GOT3 (cell line): ENCODE measurements around the gene COPG1.
A peak's percentile ranks its signal among the peaks of the same experiment; 100 is the strongest.

ENCODE experiments used
- DNase-seq: peaks from one replicate; lab custom pipeline; 2025; ENCODE audit warnings: mixed read lengths; lab: John Stamatoyannopoulos, UW

Gene COPG1

DNA sequence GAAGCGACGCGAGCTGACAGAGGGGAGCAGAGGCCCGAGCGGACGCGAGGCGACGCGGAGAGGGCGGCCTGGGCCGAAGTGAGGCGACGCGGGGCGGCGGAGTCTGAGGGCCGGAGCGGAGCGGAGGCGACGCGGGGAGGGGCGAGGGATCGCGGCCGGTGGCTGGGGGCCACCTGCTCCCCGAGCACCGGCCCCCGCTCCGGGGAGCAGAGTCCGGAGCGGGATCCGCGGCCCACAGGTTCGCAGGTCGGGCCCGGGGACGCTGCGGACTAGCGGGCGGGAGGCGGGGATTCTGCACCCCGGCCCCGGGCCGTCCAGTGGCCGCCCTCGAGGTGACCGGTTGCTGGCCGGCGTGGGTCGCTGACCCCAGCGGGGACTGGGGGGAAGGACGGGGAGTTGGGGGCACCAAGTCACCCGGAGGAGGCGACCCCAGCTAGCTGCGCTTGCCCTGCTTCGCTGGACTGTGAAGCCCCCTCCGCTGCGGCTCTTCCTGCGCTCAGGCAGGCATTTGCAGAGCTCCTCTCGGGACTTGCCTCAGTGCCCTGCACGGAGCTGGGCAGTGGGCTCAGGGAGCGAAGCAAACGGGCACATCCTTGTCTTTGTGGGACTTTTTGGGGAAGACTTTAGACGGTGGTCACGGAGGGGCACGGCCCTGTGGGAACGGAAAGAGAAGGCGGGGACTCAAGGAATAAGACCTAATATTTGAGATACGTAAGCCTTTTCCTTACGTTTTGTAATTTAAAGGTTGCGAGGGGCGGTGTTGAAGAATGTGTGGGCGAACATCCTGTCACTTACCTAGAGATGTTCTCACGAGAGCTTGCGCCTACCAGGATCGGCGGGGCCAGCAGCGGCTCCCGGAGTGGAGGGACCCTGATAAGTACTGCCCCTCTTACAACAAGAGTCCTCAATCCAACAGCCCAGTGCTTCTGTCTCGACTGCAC, 29.8 kb downstream of the COPG1 start:
- no peak for DNase-seq

DNA sequence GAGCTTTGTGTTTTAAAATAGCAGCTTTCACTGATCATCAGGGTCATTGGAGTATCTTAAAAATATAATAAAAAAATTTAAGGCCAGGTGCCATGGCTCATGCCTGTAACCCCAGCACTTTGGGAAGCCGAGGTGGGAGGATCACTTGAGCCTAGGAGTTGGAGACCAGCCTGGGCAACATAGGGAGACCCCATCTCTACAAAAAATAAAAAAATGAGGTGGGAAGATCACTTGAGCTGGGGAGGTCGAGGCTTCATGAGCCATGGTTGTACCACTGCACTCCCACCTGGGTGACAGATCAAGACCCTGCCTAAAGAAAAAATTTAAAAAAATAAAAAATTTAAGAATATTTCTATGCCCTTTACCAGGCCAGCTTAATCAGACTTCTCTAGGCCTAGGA, 30.8 kb downstream of the COPG1 start:
- no peak for DNase-seq

DNA sequence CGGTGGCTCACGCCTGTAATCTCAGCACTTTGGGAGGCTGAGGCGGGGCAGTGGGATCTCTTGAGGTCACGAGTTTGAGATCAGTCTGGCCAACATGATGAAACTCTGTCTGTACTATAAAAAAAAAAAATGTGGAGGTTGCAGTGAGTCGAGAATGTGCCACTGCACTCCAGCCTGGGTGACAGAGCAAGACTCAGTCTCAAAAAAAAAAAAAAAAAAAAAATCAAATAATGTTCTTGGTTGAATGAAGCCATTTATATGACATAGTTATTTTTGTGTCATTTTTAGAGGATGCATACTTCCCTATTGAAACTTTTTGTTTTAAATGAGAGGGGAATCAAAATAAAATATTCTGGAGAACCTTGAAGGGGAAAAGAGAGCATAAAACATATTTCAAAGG, 32.3 kb downstream of the COPG1 start:
- no peak for DNase-seq

DNA sequence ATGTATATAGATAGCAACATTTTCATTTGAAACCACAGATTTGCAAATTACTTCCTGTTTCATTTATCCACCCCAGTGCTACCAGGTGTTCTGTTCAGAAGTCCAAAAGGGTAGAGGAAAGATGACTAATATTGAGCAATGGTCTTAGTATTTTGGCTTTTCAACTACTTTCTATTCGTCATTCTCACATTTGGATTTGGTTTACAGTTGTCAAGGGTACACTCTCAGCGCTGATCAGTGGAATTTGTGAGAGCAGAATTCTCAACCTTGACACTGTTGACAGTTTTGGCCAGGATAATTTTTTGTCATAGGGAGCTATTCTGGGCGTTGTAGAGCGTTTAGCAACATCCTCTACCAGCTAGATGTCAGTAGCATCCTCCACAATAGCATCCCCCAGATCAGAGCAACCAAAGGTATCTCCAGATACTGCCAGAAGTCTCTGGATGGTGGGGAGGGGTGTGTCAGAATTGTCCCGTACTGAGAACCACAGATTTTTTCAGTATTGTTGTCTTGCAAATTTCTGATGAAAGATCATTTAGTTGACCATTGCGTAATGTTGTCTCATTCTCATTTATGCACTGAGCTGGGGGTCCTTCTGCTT, 33.4 kb downstream of the COPG1 start:
- no peak for DNase-seq

DNA sequence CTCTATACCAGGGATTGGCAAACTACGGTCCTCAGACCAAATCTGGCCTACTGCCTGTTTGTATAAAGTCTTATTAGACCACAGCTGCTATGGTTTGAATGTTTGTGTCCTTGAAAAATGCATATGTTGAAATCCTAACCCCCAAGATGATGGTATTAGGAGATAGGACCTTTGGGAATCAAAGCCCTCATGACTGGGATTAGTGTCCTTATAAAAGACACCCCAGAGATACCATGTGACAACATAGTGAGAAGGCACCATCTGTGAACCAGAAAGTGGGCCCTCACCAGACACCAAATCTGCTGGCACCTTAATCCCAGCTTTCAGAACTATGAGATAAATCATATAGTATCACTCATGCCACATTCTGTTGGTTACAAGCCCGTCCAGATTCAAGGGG, 36.7 kb downstream of the COPG1 start:
- DNase-seq, result no peak

DNA sequence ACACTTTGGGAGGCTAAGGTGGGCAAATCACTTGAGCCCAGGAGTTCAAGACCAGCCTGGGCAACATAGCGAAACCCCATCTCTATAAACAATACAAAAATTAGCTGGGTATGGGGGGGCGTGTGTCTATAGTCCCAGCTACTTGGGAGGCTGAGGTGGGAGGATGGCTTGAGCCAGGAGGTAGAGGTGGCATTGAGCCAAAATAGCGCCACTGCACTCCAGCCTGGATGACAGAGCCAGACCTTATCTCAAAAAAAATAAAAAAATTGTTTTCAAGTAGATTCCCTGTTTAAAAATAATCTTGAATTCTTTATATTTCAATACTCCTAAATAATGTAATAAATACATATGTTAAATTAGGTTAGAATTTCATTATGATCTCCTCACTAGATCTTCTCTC, 39.0 kb downstream of the COPG1 start:
- no peak for DNase-seq

DNA sequence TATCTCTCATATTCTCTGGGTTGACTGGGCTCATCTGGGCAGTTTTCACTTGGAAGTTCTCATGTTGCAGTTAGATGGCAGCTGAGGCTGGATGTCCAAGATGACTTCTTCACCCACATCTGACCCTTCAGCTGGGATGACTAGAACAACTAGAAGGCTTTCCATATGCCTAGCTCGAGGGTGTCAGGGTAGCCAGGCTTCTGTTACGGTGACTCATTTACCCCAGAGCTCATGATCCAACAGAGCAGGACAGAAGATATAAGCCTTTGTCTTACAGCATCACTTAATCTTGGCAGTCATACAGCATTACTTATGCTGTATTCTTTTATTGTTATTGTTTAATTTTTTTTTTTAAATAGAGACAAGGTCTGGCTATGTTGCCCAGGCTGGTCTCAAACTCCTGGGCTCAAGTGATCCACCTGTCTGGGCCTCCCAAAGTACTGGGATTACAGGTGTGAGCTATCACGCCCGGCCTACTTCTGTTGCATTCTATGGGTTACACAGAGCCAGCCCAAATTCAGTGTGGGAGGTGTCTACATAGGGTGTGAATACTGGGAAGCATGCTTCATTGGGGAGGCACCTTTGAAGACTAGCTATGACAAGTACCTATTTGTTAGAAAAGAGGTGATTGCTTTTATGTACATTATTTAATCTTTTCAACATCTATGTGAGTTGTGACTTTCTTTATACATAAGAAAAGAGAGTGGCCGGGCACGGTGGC, 40.0 kb downstream of the COPG1 start:
- DNase-seq, result no peak

DNA sequence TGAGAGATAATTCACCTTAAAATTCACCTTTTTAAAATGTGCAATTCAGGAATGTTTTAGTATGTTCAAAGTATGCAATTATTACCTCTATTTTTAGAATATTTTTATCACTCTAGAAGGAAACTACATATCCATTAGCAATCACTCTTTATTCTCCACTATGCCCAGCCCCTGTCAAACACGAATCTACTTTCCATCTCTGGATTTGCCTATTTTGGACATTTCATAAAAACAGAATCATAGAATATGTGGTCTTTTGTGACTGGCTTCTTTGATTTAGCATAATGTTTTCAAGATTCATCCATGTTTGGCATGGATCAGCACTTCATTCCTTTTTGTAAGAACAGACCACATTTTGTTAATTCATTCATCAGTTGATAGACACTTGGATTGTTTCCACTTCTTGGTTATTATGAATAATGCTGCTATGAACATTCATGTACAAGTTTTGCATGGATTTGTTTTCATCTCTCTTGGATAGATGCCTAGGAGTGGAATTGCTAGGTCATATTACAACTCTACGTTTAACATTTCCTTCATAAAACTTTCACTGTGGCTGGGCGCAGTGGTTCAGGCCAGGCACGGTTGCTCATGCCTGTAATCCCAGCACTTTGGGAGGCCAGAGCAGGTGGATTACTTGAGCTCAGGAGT, 42.0 kb downstream of the COPG1 start:
- DNase-seq, result no peak

DNA sequence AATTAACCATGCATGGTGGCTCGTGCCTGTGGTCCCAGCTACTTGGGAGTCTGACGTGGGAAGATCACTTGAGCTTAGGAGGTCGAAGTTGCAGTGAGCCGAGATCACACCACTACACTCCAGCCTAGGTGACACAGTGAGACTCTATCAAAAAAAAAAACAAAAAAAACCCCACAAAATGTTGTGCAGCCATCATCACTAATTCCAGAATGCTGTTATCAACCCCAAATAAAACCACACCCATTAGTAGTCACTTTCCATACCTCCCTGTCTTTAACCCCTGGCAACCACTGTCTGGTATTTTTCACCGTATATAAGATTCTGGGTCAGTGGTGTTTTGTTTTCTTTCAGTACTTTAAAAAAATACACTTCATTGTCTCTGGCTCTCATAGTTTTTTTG, 45.9 kb downstream of the COPG1 start:
- DNase-seq, result no peak

DNA sequence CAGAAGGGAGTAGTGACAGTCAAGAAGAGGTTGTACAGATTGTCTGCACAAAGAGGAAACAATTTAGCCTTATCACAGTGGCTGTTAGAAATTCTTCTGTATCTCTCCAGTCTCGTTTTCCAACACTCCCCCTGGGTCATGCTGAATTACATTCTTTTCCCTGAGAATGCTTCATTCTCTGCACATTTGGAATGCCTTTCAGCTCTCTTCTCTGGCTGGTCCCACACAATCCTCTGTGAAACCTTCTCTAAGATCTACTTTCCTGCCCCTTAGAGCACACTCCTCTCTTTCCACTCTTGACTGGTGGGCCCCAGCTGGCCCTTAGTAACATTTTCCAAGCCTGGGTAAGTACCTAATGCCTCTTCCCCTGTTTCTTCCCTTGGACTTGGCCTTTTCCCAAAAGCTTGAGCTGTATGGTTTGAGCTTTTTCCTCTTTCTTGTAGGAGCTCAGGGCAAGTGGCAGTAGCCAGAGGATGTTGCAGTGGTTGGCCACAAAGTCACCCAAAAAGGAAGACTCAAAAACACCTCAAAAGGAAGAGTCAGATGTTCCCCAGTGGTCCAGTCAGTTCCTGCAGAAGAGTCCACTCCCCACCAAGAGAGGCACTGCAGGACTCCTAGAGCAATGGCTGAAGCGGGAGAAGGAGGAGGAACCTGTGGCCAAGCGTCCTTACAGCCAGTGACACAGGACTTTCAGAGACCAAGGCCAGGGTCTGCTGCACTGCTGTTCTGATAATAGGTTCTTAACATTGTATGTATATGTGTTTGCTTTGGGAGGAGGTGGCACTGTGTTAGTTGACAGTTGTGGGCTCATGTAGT, 54.9 kb downstream of the COPG1 start:
- DNase-seq, result no peak

DNA sequence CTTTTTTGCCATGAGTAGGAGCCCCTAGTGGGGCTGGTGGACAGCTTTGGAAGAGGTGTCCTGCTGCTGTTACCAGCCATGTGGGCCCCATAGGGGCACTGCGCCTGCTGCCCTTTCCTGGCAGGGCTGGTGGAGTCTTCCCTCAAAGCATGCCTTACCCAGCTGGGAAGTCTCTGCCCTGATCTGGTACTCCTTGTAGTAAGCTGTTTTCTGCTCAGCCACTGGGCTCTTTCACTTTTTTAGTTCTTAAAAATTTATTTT, 55.5 kb downstream of the COPG1 start:
- no peak for DNase-seq

DNA sequence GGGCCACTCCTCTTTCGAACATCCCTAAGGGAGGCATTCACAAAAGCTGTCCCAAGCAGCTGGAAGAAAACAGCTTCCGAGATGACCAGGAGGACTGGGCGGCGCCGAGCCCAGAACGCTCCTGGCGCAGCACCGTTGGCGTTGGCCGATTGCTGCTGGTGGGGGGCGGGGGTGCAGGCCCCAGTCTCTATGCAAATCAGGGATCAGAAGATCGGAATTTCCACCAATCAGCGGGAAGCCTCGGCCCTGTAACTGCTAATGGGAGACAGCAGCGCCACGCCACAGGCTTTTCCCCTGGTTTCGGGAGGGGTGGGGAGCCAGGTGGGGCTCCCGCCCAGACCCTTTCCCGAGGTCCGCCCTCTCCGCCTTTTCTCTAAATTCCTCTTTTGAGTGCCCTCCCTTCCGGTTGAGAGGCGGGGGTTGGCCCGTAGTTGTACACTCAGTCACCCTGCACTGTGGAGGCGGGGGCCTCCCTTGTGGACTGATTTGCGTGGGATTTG, 56.2 kb downstream of the COPG1 start:
- DNase-seq, result peak; percentile 44

DNA sequence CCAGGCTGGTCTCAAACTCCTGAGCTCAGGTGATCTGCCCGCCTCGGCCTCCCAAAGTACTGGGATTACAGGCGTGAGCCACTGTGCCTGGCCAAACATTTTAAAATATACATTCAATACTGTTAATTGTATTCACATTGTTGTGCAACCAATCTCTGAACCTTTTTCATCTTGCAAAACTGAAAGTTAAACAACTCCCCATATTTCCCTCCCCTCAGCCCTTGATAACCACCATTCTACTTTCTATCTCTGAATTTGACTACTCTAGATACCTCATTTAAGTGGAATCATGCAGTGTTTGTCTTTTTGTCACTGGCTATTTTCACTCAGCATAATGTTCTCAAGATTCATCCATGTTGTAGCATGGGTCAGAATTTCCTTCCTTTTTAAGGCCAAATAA, 59.2 kb downstream of the COPG1 start:
- DNase-seq, result no peak

DNA sequence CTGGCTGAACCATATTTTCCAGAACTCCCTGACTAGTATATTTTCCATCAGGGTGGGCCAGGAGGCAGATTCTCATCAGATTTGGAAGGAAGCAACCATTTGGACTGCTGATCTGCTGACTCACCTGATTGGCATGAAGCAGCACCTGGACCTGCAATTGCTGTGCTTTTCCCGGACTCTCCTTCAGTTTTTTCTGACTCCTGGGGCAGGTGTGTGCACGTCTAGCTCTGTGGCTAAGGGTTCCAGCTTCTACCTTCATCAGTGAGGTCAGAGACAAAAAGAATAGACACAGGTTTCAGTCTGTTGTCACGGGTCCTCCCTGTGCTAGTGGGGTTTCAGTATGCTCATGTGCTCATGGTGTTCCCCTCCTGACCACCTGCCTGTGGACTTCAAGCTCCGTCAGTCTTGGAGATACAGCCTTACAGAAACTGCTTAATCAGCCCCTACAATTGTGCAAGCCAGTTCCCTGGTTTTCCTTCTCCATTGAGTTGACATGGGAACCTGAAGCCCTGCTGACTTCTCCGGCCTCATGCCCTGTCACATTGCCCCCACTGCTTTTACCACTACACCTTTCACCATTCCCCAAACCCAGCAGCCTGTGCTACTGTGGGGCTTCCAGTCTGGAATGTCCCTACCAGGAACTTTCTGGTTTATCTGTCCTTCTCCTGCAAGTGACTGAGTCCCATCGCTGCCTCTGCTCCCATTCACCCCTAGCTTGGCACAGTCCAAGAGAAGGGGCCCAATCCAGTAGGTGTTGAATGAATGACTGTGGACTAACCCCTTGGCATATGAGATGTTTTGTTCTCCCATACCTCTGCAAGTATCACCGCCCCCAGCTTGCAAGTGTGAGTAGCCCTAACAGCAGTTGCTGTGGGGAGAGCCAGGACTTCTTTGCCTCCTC, 61.0 kb downstream of the COPG1 start:
- no peak for DNase-seq

DNA sequence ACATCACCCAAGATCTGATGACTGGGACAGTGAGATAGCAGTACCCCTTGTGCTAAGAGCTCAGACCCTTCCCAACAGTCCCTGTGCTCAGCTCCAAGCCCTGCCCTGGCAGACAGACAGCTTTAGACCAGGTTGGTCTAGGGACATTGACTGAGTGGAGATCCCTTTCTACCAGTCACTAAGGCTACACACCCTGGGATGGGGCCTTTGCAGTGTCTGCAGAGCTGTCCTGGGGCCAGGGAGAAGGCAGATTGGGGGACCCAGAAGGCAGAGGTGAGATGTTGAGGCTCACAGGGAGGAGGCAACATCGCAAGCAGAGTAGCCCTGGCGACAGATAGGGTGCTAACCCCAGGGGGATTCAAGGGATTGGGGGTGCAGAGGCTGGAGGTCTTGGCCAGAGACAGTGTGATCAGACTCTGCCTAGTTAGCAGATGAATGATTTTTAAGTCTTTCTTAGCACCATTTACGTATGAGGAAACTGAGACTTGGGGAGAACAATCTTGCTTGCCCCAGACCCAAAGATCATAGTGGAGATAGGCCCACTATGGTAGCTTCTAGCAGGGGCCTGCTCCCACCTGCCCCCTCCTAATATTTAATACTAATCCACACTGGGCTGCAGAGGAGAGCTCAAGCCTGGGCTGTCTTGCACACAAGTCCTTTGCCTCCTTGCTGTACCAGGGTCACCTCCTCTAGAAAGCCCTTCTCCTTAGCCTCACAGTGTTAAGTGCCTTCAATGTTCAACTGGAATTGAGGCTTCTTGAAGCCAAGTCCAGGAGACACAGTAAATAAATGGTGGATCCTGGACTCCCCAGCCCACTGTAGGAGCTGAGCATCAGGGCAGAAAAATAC, 61.9 kb downstream of the COPG1 start:
- DNase-seq, result no peak

DNA sequence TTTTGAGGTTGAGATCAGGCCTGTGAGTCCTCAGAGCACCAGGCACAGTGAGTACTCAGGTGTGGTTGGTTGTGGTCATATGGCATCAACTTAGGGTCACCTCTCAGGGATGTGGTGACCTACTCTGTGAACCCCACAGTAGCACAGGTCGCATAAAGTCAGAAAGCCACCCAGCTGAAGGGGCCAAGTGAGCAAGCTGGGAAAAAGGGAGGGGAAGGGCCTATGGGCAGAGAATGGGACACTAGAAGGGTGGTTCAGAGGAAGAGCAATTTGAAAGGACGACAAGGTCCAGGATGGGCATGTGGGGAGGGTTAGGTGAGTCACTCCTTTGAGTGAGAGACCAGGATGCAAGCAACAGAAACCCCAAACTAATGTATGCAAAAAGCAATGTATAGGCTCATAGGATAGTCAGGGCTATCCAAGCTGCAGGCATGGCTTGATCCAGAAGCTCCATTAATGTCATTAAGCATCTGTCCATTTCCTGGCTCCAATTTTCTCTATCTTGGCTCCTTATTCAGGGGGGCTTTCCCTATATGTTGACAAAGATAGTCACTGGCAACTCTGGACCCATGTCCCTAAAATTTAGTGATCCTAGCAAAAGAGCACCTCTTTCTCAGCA, 62.7 kb downstream of the COPG1 start:
- no peak for DNase-seq

DNA sequence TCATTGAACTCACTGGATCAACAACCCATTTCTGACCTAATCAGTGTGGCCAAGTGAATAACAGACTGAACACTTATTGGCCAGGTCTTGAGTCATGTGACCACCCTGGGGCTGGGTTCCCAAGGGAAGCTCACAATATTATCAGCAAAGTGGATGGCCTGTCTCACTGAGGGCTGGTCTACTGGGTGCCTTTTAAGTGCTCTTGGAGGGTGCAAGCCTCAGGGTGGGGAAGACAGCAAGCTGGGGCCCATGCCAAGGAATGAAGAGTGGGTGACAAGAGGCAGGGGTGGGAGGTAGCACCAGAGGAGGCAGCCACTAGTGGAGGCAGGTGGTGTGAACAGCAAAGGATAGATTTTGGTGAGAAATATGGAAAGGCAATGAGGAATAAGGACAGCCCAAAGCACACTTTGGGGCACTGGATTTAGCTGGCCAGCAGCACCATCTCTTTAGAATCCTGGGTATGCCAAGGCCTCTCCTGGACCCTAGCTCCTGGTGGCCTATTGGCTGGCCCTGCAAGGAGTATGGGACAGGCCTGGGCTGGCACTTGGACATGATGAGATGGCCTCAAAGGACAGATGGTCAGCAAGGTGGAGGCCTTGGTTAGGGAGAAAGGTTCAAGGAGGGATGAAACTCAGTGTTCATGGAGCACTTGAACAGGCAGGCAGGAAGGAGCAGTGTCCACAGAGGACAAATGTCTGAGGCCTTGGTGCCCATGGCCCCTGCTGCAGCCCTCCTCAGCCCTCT, 63.4 kb downstream of the COPG1 start:
- no peak for DNase-seq

DNA sequence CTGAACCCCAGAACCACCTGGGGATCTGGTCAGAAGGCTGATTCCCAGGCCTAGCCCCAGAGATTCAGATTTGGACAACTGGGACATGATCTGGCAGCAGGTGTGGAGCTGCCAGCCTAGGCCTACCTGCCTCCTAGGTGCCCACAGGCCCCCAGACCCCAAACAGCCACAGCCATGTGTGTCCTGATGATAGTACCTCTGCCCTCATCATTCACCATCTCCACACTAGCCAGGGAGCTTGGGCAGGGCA, 63.9 kb downstream of the COPG1 start:
- DNase-seq, result no peak
